GM12878 (cell line): ENCODE data around the gene HJV. TPM values are rescaled to one million over a fixed set of nuclear protein-coding genes. Genes with fewer than 3 reads are reported as not detected.

Source experiments
- ATAC-seq: fragments of 200-7000 bp; cut with Tn5 transposase; 3 replicates; pipeline ENCODE4 v1.9.1; 2020; ENCODE audit warnings: mild to moderate bottlenecking, moderate library complexity
- BruUV-seq: library from RNA; stranded (reverse); fragments of 400-500 nt; replicated peaks from 2 replicates; lab custom pipeline; 2021; lab: Mats Ljungman, UMichigan
- CTCF ChIA-PET: fragments of 300-600 bp; sonication (Branson Sonifier 250); formaldehyde crosslinking; extraction: SDS; loops from one replicate; lab custom pipeline; 2021; ENCODE audit warnings: inconsistent platforms; lab: Yijun Ruan, JAX
- POLR2A ChIA-PET: fragments of 350-600 bp; formaldehyde crosslinking; extraction: SDS; loops from one replicate; lab custom pipeline; 2021; ENCODE audit warnings: inconsistent platforms; lab: Charles Lee
- RAD21 ChIA-PET: fragments of 300-600 bp; sonication (Branson Sonifier 250); formaldehyde crosslinking; loops from one replicate; lab custom pipeline; 2023; ENCODE audit warnings: antibody characterized with exemption; ENCODE audit not compliant: unreplicated experiment; lab: Charles Lee
- SMC1A ChIA-PET: fragments of 300-600 bp; sonication (Branson Sonifier 250); formaldehyde crosslinking; loops from one replicate; lab custom pipeline; 2023; ENCODE audit not compliant: unreplicated experiment, uncharacterized antibody; lab: Charles Lee
- DNase-seq: peaks from one replicate; pipeline ENCODE4 v3.0.0-alpha.2; 2011; ENCODE audit warnings: low read depth, low spot score
- FAIRE-seq: peaks from 3 replicates; lab custom pipeline; 2011; peaks lifted over from hg19 to GRCh38; lab: Jason Lieb, UNC
- H2AFZ ChIP-seq: 2 replicates; pipeline ENCODE4 v1.6.0; 2011; ENCODE audit warnings: low read depth, low read length, control low read depth; ENCODE audit not compliant: control insufficient read depth
- H3K27ac ChIP-seq: 2 replicates; pipeline ENCODE4 v1.5.1; 2011; ENCODE audit warnings: control low read depth; ENCODE audit not compliant: control insufficient read depth, insufficient read depth
- H3K27me3 ChIP-seq, 2 experiments: replicated peaks in 1 of 2; 2 replicates each; pipeline versions ENCODE4 v1.6.0 to v1.6.1; 2011; ENCODE audit warnings: low read length in 1 of 2; ENCODE audit not compliant: control insufficient read depth in 2 of 2, insufficient read depth in 2 of 2
- H3K36me3 ChIP-seq, 2 experiments: 2 replicates each; pipeline ENCODE4 v1.5.1; 2011; ENCODE audit warnings: low read length in 1 of 2; ENCODE audit not compliant: control insufficient read depth in 2 of 2, insufficient read depth in 2 of 2
- H3K4me1 ChIP-seq: 2 replicates; pipeline ENCODE4 v1.6.1; 2011; ENCODE audit warnings: mild to moderate bottlenecking, low read length, moderate library complexity, mixed read lengths; ENCODE audit not compliant: control insufficient read depth, insufficient read depth
- H3K4me2 ChIP-seq: 2 replicates; pipeline ENCODE4 v1.6.0; 2011; ENCODE audit warnings: control low read depth; ENCODE audit not compliant: control insufficient read depth, insufficient read depth
- H3K4me3 ChIP-seq: fragments of 200-600 bp; sonication (generic); 2 replicates; pipeline ENCODE4 v1.5.1; 2016
- H3K79me2 ChIP-seq: 2 replicates; pipeline ENCODE4 v1.6.0; 2011; ENCODE audit warnings: low read length; ENCODE audit not compliant: control insufficient read depth, insufficient read depth
- H3K9ac ChIP-seq: 2 replicates; pipeline ENCODE4 v1.8.0; 2011; ENCODE audit warnings: low read length, control low read depth, mixed read lengths; ENCODE audit not compliant: control insufficient read depth, insufficient read depth
- H3K9me3 ChIP-seq: replicated peaks from 3 replicates; pipeline ENCODE4 v1.5.1; 2011; ENCODE audit warnings: mild to moderate bottlenecking, low read length; ENCODE audit not compliant: control insufficient read depth, insufficient read depth
- H4K20me1 ChIP-seq: 2 replicates; pipeline ENCODE4 v1.6.0; 2011; ENCODE audit not compliant: control insufficient read depth, insufficient read depth
- BHLHE40 ChIP-seq, 2 experiments: fragments of 450-650 bp in 1 of 2; IDR thresholded peaks; 2 replicates each; pipeline ENCODE4 v1.6.1; 2011 to 2017; ENCODE audit warnings: low read depth in 2 of 2, borderline replicate concordance in 1 of 2, improper control_type of control experiment in 1 of 2, low read length in 1 of 2, mild to moderate bottlenecking in 1 of 2
- RAD51 ChIP-seq: fragments of 450-650 bp; IDR thresholded peaks from 2 replicates; pipeline ENCODE4 v1.6.1; 2016; ENCODE audit warnings: moderate library complexity, mild to moderate bottlenecking, inconsistent platforms
- SMAD5 ChIP-seq: IDR thresholded peaks from 2 replicates; pipeline ENCODE4 v1.6.1; 2016; ENCODE audit warnings: antibody characterized with exemption, low read depth
- WGBS: methylation state at CpG from one replicate; pipeline ENCODE4 v1.1.6; 2016; ENCODE audit warnings: low lambda C conversion rate; ENCODE audit not compliant: insufficient replicate concordance, insufficient coverage; ENCODE audit errors: missing lambda C conversion rate; 5-methylcytosine and 5-hydroxymethylcytosine counted together
- in situ Hi-C: fragments of 300-500 bp; cut with MboI; formaldehyde crosslinking; loops from 9 replicates; pipeline ENCODE4 v1.14.3; 2018; ENCODE audit warnings: mixed read lengths
- intact Hi-C: fragments of 100-400 bp; cut with micrococcal nuclease; formaldehyde crosslinking; loops from one replicate; pipeline ENCODE4 v1.14.2; 2022; ENCODE audit not compliant: unreplicated experiment
- polyA plus RNA-seq, 11 experiments: library from polyadenylated mRNA; depleted of rRNA in 4 of 11; unstranded in 6 of 11; stranded (reverse) in 5 of 11; fragments of >200 nt; fragmentation: Nextera tagmentation in 4 of 11; fragmentation: Illumina TruSeq in 1 of 11; extraction: Ambion mirVana in 4 of 11; extraction: Trizol in 1 of 11; gene quantifications; 1 replicate in 1 of 11; 2 replicates in 10 of 11; pipeline versions ENCODE4 v1.2.1 to v1.2.3, GENCODE V29; 2011 to 2016; ENCODE audit warnings: inconsistent platforms in 2 of 11, missing spikeins in 2 of 11, low read depth in 1 of 11
- total RNA-seq, 4 experiments: library from RNA; depleted of rRNA in 3 of 4; stranded (reverse); fragments of >200 nt in 3 of 4; fragmentation: Illumina TruSeq in 1 of 4; extraction: Trizol in 1 of 4; gene quantifications; 2 replicates each; pipeline versions ENCODE4 v1.2.1 to v1.2.3, GENCODE V29; 2013 to 2021

The HJV gene
- total and polyA plus RNA-seq, 10 of the 15 experiments (the other 5 are each of a cell fraction or from before 2014, with no cell fraction given), result not detected

DNA sequence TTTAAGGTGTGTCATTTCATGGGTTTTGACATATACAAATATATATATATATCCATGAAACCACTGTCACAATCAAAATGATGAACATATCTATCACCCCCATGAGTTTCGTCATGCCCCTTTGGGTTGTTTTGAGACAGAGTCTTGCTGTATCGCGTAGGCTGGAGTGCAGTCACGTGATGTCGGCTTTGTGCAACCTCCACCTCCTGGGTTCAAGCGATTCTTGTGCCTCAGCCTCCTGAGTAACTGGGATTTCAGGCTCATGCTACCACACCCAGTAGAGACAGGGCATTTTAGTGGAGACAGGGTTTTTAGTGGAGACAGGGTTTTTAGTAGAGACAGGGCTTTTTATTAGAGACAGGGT, 8.0 kb downstream of the HJV start:
- H3K9ac ChIP-seq, result no peak overlapping the region
- TF ChIP-seq BHLHE40 (IDR thresholded peaks at IDR 0.05; ENCODE audit: borderline replicate concordance in 1 of 2, low read depth in 2 of 2, low read length in 1 of 2) (peak in 1 of 2 experiments; percentile 27; a peak in 1 of 4 replicates), SMAD5 (no peak), RAD51 (peak; percentile 73; the same call in 1 of the 2 replicates)
- TF ChIP-seq, all 136 proteins: peak for 2
- WGBS, result 58% methylated on average over 6 of the region's 6 CpGs
- H3K27me3 ChIP-seq, result peaks cover 0 to 1% of the 10 kb centered on the region in 2 experiments; a peak in 3 of 4 replicates
- ChIA-PET CTCF (interaction anchor here (0.7 to 18.6 kb wide), 6 partner anchors 20 to 291 kb away, joined by 3 to 361 read pairs (median 10); partner anchors contain the start of genes ANKRD35 and NUDT17), SMC1A (no interaction called here), POLR2A (interaction anchor here (0.6 kb wide), 1 partner anchor 38 kb away, joined by 4 read pairs; no protein-coding TSS in a partner anchor), RAD21 (interaction anchor here (2.3 kb wide), 1 partner anchor 36 kb away, joined by 5 read pairs; no protein-coding TSS in a partner anchor)
- H3K4me1 ChIP-seq, result no peaks in the 10 kb centered on the region
- intact Hi-C loops (loop anchor here (1.0 to 5.0 kb wide), 4 partner anchors 36 to 276 kb away; no protein-coding TSS in a partner anchor), in situ Hi-C loops (loop anchor here (5.0 kb wide), 1 partner anchor 116 kb away; no protein-coding TSS in a partner anchor)
- H4K20me1 ChIP-seq, result no peaks in the 10 kb centered on the region
- BruUV-seq, result no TSS peak
- H3K9me3 ChIP-seq, result no peaks in the 10 kb centered on the region
- H3K4me3 ChIP-seq, result no peak overlapping the region
- H3K27ac ChIP-seq, result no peak overlapping the region
- no peak overlapping the region for H3K4me2 ChIP-seq
- DNase-seq (no peak), ATAC-seq (no peak), FAIRE-seq (no peak)
- H3K79me2 ChIP-seq, result no peaks in the 10 kb centered on the region
- no peaks in the 10 kb centered on the region for H3K36me3 ChIP-seq
- H2AFZ ChIP-seq, result no peak overlapping the region
